HepG2 (cell line): Measurements from ENCODE around the gene ST6GALNAC6. TPM values are rescaled to one million over a fixed set of nuclear protein-coding genes. Genes with fewer than 3 reads are reported as not detected.

ENCODE experiments used
- GATAD2A ChIP-seq: IDR thresholded peaks from 2 replicates; pipeline ENCODE4 v1.6.1; 2016
- JDP2 ChIP-seq: sonication (generic); formaldehyde crosslinking; IDR thresholded peaks from 2 replicates; pipeline ENCODE4 v1.8.1; 2022; ENCODE audit warnings: missing genetic modification reagents, borderline replicate concordance
- KDM2A ChIP-seq: sonication (generic); formaldehyde crosslinking; IDR thresholded peaks from 2 replicates; pipeline ENCODE4 v1.4.0; 2020; ENCODE audit warnings: low read depth, missing genetic modification reagents, borderline replicate concordance
- MEIS2 ChIP-seq: sonication (generic); formaldehyde crosslinking; IDR thresholded peaks from 2 replicates; pipeline ENCODE4 v1.9.0; 2021; ENCODE audit warnings: mild to moderate bottlenecking, missing genetic modification reagents
- NONO ChIP-seq, 2 experiments: fragments of 450-650 bp in 1 of 2; sonication (generic) in 1 of 2; formaldehyde crosslinking in 1 of 2; IDR thresholded peaks in 1 of 2; conservative IDR thresholded peaks in 1 of 2; 2 replicates each; pipeline versions ENCODE4 v1.6.1 to v1.8.0; 2017 to 2022; ENCODE audit warnings: mild to moderate bottlenecking in 1 of 2, missing genetic modification reagents in 1 of 2, moderate library complexity in 1 of 2
- NR2F1 ChIP-seq, 2 experiments: fragments of 450-650 bp in 1 of 2; formaldehyde crosslinking in 1 of 2; IDR thresholded peaks; 2 replicates each; pipeline versions ENCODE4 v1.5.0 to v1.6.1; 2016 to 2020; ENCODE audit warnings: mild to moderate bottlenecking in 1 of 2, missing compliant biosample characterization in 1 of 2, missing genetic modification reagents in 1 of 2, moderate library complexity in 1 of 2
- RARA ChIP-seq: IDR thresholded peaks from 2 replicates; pipeline ENCODE4 v1.6.1; 2016; ENCODE audit warnings: missing genetic modification reagents, missing compliant biosample characterization
- SMAD9 ChIP-seq: sonication (generic); formaldehyde crosslinking; IDR thresholded peaks from 2 replicates; pipeline ENCODE4 v1.5.1; 2020; ENCODE audit warnings: mild to moderate bottlenecking, missing genetic modification reagents
- SOX6 ChIP-seq, 2 experiments: fragments of 450-650 bp in 1 of 2; sonication (generic) in 1 of 2; formaldehyde crosslinking in 1 of 2; IDR thresholded peaks; 2 replicates each; pipeline versions ENCODE4 v1.4.0 to v1.6.1; 2017 to 2020; ENCODE audit warnings: antibody characterized with exemption in 1 of 2, mild to moderate bottlenecking in 1 of 2, missing genetic modification reagents in 1 of 2
- SRSF9 ChIP-seq: fragments of 200-400 bp; formaldehyde crosslinking; IDR thresholded peaks from 2 replicates; pipeline ENCODE4 v1.6.1; 2018; ENCODE audit warnings: borderline replicate concordance, mild to moderate bottlenecking, low read depth, low read length; ENCODE audit not compliant: insufficient read depth, poor library complexity, severe bottlenecking
- U2AF1 ChIP-seq: fragments of 200-400 bp; formaldehyde crosslinking; optimal IDR thresholded peaks from 2 replicates; pipeline ENCODE3; 2017; ENCODE audit warnings: mild to moderate bottlenecking, low read depth, low read length
- ZBED4 ChIP-seq: sonication (generic); formaldehyde crosslinking; IDR thresholded peaks from 2 replicates; pipeline ENCODE4 v1.4.0; 2020; ENCODE audit warnings: missing genetic modification reagents, borderline replicate concordance
- ZNF18 ChIP-seq: sonication (generic); formaldehyde crosslinking; IDR thresholded peaks from 2 replicates; pipeline ENCODE4 v1.8.0; 2022; ENCODE audit warnings: mild to moderate bottlenecking, missing genetic modification reagents; ENCODE audit not compliant: insufficient replicate concordance
- ZNF232 ChIP-seq: sonication (generic); formaldehyde crosslinking; IDR thresholded peaks from 2 replicates; pipeline ENCODE4 v1.4.0; 2020; ENCODE audit warnings: missing genetic modification reagents, borderline replicate concordance
- ZNF280D ChIP-seq: sonication (generic); formaldehyde crosslinking; IDR thresholded peaks from 2 replicates; pipeline ENCODE4 v1.5.1; 2020; ENCODE audit warnings: mild to moderate bottlenecking, missing genetic modification reagents
- ZNF772 ChIP-seq: sonication (generic); formaldehyde crosslinking; IDR thresholded peaks from 2 replicates; pipeline ENCODE4 v1.5.0; 2020; ENCODE audit warnings: mild to moderate bottlenecking, missing genetic modification reagents
- polyA plus RNA-seq, 8 experiments: library from polyadenylated mRNA; depleted of rRNA in 3 of 8; stranded (reverse) in 7 of 8; unstranded in 1 of 8; fragments of >200 nt; fragmentation: Illumina TruSeq in 4 of 8; extraction: Trizol in 4 of 8; gene quantifications; 2 replicates each; pipeline versions ENCODE4 v1.2.1 to v1.2.3, GENCODE V29; 2011 to 2016; ENCODE audit warnings: low read depth in 4 of 8, missing spikeins in 1 of 8, mixed read lengths in 1 of 8; ENCODE audit not compliant: insufficient read depth in 1 of 8
- total RNA-seq, 5 experiments: library from RNA; depleted of rRNA; stranded (reverse); fragments of >200 nt; fragmentation: Illumina TruSeq; extraction: Trizol; gene quantifications; 2 replicates each; pipeline ENCODE4 v1.2.3, GENCODE V29; 2016; ENCODE audit warnings: low read depth in 1 of 5

Gene ST6GALNAC6
- total and polyA plus RNA-seq, 2 of the 13 experiments (the other 11 are each of a cell fraction or from before 2014, with no cell fraction given), result 18.5 to 65.4 TPM

- 0 out of 2 replicates have a peak, but pooled peaks have one; percentile 33 for TF ChIP-seq ZBED4
- TF ChIP-seq SRSF9, result no peak
- TF ChIP-seq ZNF232 (CRISPR knock-in tag), result no peak
- no peak for TF ChIP-seq SMAD9 (CRISPR knock-in tag)
- no peak for TF ChIP-seq U2AF1
- peak; percentile 36; the same call in 1 of the 2 replicates for TF ChIP-seq KDM2A (CRISPR knock-in tag)
- TF ChIP-seq MEIS2 (CRISPR knock-in tag), result 0 out of 2 replicates have a peak, but pooled peaks have one; percentile 15
- TF ChIP-seq ZNF280D (CRISPR knock-in tag), result no peak
- no peak for TF ChIP-seq JDP2 (CRISPR knock-in tag)
- TF ChIP-seq SOX6 (IDR thresholded peaks at IDR 0.05), result no peak
- peak; percentile 23; the same call in 1 of the 2 replicates for TF ChIP-seq SOX6 (CRISPR knock-in tag; IDR thresholded peaks at IDR 0.05)
- TF ChIP-seq NONO (IDR thresholded peaks at IDR 0.05), result no peak
- TF ChIP-seq NONO (CRISPR knock-in tag; conservative IDR thresholded peaks at IDR 0.05), result 0 out of 2 replicates have a peak, but pooled peaks have one; percentile 27
- TF ChIP-seq ZNF18 (CRISPR knock-in tag), result no peak
- TF ChIP-seq NR2F1 (CRISPR knock-in tag; IDR thresholded peaks at IDR 0.05), result peak in 1 of 2 experiments; percentile 72; a peak in 2 of 4 replicates
- 0 out of 2 replicates have a peak, but pooled peaks have one; percentile 14 for TF ChIP-seq GATAD2A
- peak; percentile 52; the same call in 1 of the 2 replicates for TF ChIP-seq RARA (CRISPR knock-in tag)
- no peak for TF ChIP-seq ZNF772 (CRISPR knock-in tag)
These were observed 60.9 kb downstream of the ST6GALNAC6 start (continued) for GRCh38 chr9:127838375-127839078.
